ENCODE results near the gene PEPD.
"Not testable (repeated sequence)": the region's sequence is repeated elsewhere in the genome, so short reads cannot be mapped to it uniquely, and the experiment has no call there.

Gene PEPD

GRCh38 chr19:33496038-33496895, 25.3 kb downstream of the PEPD start:
- DNase-seq: no peak

DNA sequence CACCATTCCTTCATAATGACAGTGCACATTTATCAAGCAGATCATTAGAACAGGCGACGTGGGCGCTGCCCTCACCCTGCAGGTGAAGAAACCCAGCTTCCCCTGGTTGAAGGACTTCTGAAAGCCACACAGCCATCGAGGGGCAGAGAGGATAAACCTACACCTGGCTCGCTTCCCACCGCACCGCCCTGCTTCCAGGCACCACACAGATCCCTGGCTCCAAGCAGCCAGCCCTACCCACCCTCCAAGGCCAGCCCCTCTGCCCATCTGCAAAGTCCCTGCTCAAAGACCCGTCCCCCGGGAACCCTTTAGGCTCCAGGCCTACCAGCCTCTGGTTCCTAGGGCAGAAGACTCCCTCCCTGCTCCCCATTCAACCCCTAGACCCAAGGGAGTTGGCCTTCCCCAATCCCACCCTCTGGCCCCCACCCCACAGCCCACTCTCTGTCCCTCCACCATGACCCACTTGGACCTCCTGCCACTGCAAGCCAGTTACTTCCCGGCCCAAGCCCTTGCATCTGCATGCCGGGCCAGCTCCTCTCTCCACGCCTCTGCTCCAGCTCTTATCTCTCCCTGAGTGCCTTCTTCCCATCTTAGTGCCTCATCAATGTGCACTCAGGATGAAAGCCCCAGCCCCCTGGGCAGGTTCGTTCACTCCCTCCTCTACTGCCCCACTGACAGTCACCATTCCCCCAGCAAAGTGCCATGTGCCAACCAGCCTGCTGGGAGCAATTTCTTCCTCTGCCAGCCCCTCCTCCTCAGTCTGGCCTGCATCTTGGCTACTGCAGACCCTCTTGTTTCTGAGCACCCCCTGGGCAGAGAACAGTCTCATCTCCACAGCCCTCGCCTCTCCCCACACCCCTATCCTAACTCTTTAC, 28.0 kb downstream of the PEPD start:
- DNase-seq: no peak

- no peak for DNase-seq
Measured at GRCh38 chr19:33492951-33493350, 28.6 kb downstream of the PEPD start.

- DNase-seq: no peak
Measured at GRCh38 chr19:33492090-33492489, 29.5 kb downstream of the PEPD start.

- DNase-seq: not testable (repeated sequence)
Measured at GRCh38 chr19:33490596-33490995, 31.0 kb downstream of the PEPD start.

GRCh38 chr19:33490041-33490451, 31.5 kb downstream of the PEPD start:
- DNase-seq: no peak

GRCh38 chr19:33488826-33489225, 32.8 kb downstream of the PEPD start:
- no peak for DNase-seq

GRCh38 chr19:33487901-33488800, 33.4 kb downstream of the PEPD start:
- DNase-seq: no peak

- DNase-seq: no peak
Measured at GRCh38 chr19:33486936-33487811, 34.4 kb downstream of the PEPD start.

DNA sequence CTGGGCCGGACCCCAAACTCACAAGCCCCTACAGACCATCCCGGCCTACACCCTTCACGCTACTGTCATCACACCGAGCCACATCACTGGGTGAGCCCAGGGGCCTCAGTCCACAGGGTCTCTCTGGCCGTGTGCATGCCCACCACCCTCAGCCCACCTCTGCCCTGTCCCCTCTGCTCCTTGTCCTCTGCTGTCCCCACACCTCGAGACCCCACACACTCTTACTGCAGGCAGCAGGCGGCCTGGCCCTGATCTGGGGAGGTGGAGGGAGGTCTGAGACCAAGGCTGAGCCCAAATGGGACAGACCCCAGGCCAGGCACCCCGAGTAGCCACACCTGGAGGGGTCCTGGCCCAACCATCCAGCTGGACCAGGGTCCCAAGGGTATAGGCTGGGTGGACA, 35.2 kb downstream of the PEPD start:
- no peak for DNase-seq

- DNase-seq: no peak
Measured at GRCh38 chr19:33484226-33484774, 37.3 kb downstream of the PEPD start.

DNA sequence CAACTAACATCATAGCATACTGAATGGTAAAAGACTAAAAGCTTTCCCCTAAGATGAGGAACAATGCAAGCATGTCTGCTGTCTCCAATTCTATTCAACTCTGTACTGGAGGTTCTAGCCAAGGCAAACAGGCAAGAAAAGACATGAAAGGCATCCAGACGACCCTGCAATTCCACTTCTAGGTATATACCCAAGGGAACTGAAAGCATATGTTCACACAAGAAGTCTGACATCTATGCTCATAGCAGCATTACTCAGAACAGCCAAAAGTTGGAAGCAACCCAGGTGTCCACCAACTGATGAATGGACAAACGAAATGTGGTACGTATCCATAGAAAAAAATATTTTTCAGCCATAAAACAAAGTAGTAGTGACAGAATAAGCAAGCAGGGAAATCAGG, 39.1 kb downstream of the PEPD start:
- DNase-seq: no peak

DNA sequence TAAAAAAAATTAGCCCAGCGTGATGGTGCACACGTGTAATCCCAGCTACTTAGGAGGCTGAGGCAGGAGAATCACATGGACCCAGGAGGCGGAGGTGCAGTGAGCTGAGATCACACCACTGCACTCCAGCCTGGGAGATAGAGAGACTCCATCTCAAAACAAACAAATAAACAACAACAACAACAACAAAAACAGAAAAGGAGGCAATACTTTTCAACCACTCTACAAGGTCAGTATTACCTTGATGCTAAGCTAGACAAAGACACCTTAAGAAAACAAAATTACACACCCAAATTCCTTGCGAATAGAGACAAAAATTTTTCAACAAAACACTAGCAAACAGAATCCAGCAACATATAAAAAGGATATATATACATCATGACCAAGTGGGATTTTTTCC, 39.7 kb downstream of the PEPD start:
- DNase-seq: no peak

DNA sequence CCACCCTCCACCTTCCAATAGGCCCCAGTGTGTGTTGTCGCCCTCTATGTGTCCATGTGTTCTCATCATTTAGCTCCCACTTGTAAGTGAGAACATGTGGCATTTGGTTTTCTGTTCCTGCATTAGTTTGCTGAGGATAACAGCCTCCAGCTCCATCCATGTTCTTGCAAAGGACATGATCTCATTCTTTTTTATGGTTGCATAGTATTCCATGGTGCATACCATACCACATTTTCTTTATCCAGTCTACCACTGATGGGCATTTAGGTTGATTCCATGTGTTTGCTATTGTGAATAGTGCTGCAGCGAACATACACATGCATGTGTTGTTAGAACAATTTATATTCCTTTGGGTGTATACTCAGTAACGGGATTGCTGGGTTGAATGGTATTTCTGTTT, 42.0 kb downstream of the PEPD start:
- not testable (repeated sequence) for DNase-seq

DNA sequence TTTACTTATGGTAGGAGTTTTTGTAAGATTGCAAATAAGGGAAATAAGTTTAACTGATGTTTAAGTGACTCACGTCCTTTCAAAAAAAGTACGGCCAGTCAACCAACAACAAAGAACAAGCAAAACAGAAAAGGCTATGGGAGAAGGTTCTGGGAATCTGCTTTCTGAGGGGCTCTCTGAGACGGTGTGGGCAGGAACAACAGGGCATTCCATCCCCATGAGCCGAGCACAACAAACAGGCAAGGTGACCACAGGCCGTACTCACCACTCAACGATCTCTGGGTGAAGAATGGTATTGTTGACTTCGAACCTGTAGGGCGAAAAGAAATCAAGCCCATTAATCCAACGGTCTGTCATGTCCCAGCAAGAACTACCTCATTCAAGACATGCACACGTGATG, 43.8 kb downstream of the PEPD start:
- DNase-seq: no peak

DNA sequence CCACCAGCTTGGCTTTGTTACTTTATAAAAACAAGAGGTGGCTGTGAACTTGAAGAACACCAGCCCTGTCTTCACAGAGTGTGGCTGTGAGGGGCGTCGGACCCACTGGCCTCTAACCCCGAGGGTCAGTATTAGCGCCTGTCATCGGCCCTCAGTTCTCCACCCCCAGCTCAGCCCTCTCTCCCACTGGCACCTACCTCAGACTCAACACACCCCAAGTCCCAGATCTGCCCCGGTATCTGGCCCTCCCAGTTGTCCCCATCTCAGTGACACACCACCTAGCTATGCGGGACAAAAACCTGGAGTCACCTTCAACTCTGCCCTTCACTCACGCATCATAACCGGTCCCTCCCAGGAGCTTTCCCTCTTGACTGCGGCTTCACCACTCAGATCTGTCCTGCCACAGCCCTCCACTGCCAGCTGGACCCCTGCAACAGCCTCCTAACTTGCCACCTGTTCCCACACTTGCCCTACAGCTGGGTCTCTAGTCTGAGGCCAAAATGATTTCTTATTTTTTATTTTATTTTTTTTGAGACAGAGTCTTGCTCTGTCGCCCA, 45.4 kb downstream of the PEPD start:
- DNase-seq: no peak

- DNase-seq: no peak
Measured at GRCh38 chr19:33473653-33474305, 47.8 kb downstream of the PEPD start.

- no peak for DNase-seq
Measured at GRCh38 chr19:33472691-33473652, 48.6 kb downstream of the PEPD start.

DNA sequence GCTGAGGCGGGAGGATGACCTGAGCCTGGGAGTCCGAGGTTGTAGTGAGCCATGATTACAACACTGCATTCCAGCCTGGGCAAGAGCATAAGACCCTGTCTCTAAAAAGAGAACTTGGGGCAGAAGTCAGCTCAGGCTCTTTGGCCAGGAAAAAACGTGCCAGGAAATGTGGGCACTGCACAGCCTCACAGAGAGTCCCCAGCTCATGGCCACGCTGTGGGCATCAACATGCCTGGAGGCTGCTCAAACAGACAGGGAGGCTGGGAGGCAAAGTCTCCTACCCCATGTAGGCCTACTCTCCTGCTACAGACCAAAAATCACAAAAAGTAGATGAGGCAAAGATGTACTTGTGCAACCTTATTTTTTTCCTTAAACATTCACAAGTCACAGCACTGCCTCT, 49.4 kb downstream of the PEPD start:
- no peak for DNase-seq
